Smooth muscle cell (in vitro differentiated cells): ENCODE results near the gene GLTPD2. TPM values are rescaled to one million over a fixed set of nuclear protein-coding genes. Genes with fewer than 3 reads are reported as not detected.

Experiments
- DNase-seq: peaks from one replicate; lab custom pipeline; 2025; ENCODE audit not compliant: unreplicated experiment; lab: John Stamatoyannopoulos, UW
- H2AFZ ChIP-seq: fragments of 200-600 bp; sonication (generic); 2 replicates; pipeline ENCODE4 v1.6.0; 2016; ENCODE audit warnings: antibody characterized with exemption, low read depth, mild to moderate bottlenecking
- H3F3A ChIP-seq: fragments of 200-600 bp; sonication (generic); 2 replicates; pipeline ENCODE4 v1.6.0; 2017; ENCODE audit warnings: antibody characterized with exemption, low read depth
- H3K27ac ChIP-seq: fragments of 200-600 bp; sonication (generic); 2 replicates; pipeline ENCODE4 v1.5.1; 2016; ENCODE audit warnings: low read depth, mild to moderate bottlenecking
- H3K27me3 ChIP-seq: fragments of 200-600 bp; sonication (generic); 2 replicates; pipeline ENCODE4 v1.6.1; 2016; ENCODE audit warnings: low read depth, mild to moderate bottlenecking
- H3K36me3 ChIP-seq: fragments of 200-600 bp; sonication (generic); 2 replicates; pipeline ENCODE4 v1.5.1; 2016; ENCODE audit warnings: low read depth
- H3K4me1 ChIP-seq: fragments of 200-600 bp; sonication (generic); 2 replicates; pipeline ENCODE4 v1.5.1; 2016; ENCODE audit warnings: low read depth
- H3K4me2 ChIP-seq: fragments of 200-600 bp; sonication (generic); 2 replicates; pipeline ENCODE4 v1.6.0; 2016; ENCODE audit warnings: mild to moderate bottlenecking
- H3K4me3 ChIP-seq: fragments of 200-600 bp; sonication (generic); 2 replicates; pipeline ENCODE4 v1.5.1; 2016; ENCODE audit warnings: mild to moderate bottlenecking
- H3K79me2 ChIP-seq: fragments of 200-600 bp; sonication (generic); 2 replicates; pipeline ENCODE4 v1.6.0; 2016; ENCODE audit warnings: low read depth, mild to moderate bottlenecking
- H3K9ac ChIP-seq: fragments of 200-600 bp; sonication (generic); 2 replicates; pipeline ENCODE4 v1.6.0; 2016; ENCODE audit warnings: low read depth
- H3K9me3 ChIP-seq: fragments of 200-600 bp; sonication (generic); replicated peaks from 2 replicates; pipeline ENCODE4 v1.5.1; 2016; ENCODE audit warnings: low read depth
- H4K20me1 ChIP-seq: fragments of 200-600 bp; sonication (generic); 2 replicates; pipeline ENCODE4 v1.6.0; 2016; ENCODE audit warnings: low read depth
- WGBS: methylation state at CpG from one replicate; pipeline ENCODE4 v1.1.7; 2016; ENCODE audit warnings: low lambda C conversion rate; 5-methylcytosine and 5-hydroxymethylcytosine counted together
- polyA plus RNA-seq: library from polyadenylated mRNA; unstranded; fragments of >200 nt; fragmentation: Nextera tagmentation; extraction: Ambion mirVana; gene quantifications from 2 replicates; pipeline ENCODE4 v1.2.1, GENCODE V29; 2016
- total RNA-seq: library from RNA; depleted of rRNA; stranded (reverse); fragments of >200 nt; gene quantifications from 2 replicates; pipeline ENCODE4 v1.2.3, GENCODE V29; 2014
- TF ChIP-seq, protein P1 (sequence below): fragments of 200-600 bp; sonication (generic); IDR thresholded peaks from 2 replicates; pipeline ENCODE4 v1.5.1; 2017; ENCODE audit warnings: borderline replicate concordance, mild to moderate bottlenecking, antibody characterized with exemption; ENCODE audit not compliant: insufficient read depth, poor library complexity, severe bottlenecking

Gene GLTPD2
- total and polyA plus RNA-seq, 2 experiments from 2014 or later: 0.89 TPM; not detected in 1

DNA sequence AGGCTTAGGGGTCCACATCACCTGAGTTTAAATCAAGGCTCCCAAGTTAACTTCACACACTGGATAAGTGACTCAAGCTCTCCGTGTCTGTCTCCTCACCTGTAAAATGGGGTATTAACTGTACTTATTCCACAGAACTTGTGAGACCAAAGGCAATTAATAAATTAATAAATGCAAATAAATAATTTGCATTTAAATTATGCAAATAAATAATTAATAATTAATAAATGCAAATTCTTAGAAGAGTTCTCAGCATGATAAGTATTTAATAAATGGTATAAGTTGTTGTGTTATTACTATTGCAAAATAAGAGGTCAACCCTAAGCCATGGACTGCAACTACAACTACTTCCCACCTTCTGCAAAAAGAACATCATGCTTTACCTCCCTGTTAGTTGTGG lies 35.4 kb upstream of the GLTPD2 start:
- Histone ChIP-seq H4K20me1 (no peaks in the 10 kb centered on the region), H3K4me3 (no peak overlapping the region), H2AFZ (no peak overlapping the region), H3K9me3 (no peaks in the 10 kb centered on the region), H3K4me1 (no peaks in the 10 kb centered on the region), H3K4me2 (no peak overlapping the region), H3F3A (no peaks in the 10 kb centered on the region), H3K27me3 (peaks cover 49% of the 10 kb centered on the region), H3K9ac (no peak overlapping the region), H3K79me2 (no peaks in the 10 kb centered on the region), H3K27ac (no peak overlapping the region), H3K36me3 (no peaks in the 10 kb centered on the region)
- 97% methylated on average over 1 of the region's 1 CpG for WGBS
- DNase-seq: no peak
- TF ChIP-seq, protein P1, sequence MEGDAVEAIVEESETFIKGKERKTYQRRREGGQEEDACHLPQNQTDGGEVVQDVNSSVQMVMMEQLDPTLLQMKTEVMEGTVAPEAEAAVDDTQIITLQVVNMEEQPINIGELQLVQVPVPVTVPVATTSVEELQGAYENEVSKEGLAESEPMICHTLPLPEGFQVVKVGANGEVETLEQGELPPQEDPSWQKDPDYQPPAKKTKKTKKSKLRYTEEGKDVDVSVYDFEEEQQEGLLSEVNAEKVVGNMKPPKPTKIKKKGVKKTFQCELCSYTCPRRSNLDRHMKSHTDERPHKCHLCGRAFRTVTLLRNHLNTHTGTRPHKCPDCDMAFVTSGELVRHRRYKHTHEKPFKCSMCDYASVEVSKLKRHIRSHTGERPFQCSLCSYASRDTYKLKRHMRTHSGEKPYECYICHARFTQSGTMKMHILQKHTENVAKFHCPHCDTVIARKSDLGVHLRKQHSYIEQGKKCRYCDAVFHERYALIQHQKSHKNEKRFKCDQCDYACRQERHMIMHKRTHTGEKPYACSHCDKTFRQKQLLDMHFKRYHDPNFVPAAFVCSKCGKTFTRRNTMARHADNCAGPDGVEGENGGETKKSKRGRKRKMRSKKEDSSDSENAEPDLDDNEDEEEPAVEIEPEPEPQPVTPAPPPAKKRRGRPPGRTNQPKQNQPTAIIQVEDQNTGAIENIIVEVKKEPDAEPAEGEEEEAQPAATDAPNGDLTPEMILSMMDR: no peak

DNA sequence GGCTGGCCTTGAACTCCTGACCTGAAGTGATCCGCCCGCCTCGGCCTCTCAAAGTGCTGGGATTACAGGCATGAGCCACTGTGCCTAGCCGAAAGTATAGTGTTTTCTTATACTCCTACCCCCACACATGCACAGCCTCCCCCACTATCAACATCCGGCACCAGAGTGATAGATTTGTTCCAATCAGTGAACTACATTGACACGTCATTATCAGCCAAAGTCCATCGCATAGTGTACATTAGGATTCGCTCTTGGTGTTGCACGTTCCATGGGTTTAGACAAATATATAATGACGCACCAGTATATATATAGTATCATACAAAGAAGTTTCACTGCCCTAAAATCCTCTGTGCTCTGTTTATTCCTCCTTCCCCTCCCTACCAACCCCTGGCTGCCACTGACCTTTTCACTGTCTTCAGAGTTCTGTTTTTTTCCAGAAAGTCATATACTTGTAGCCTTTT lies 29.0 kb upstream of the GLTPD2 start:
- Histone ChIP-seq H2AFZ (no peak overlapping the region), H3K9ac (no peak overlapping the region), H3F3A (no peaks in the 10 kb centered on the region), H3K27me3 (peaks cover 26% of the 10 kb centered on the region), H3K36me3 (no peaks in the 10 kb centered on the region), H3K4me1 (no peaks in the 10 kb centered on the region), H3K79me2 (no peaks in the 10 kb centered on the region), H3K9me3 (no peaks in the 10 kb centered on the region), H4K20me1 (no peaks in the 10 kb centered on the region), H3K27ac (no peak overlapping the region), H3K4me2 (no peak overlapping the region), H3K4me3 (no peak overlapping the region)
- 93% methylated on average over 10 of the region's 10 CpGs for WGBS
- TF ChIP-seq, protein P1: no peak
- no peak for DNase-seq

DNA sequence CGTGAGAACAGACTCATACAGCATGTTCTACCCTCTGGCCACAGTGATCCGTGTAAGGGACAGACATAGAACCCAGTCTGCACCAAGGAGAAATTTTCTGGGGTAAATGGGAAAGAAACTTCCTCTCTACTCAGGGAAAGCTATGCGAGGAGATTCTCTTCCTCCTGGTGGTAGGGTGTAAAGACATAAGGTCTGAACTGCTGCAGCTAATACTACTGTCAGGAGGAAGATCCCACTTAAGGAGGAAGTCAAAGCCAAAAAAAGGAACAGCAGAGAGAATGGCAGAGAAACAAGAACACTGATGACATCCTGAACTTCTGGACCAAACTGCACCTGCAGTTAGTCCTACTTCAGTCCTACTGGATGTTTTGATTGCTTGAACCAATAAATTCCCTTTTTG lies 24.2 kb upstream of the GLTPD2 start:
- Histone ChIP-seq H3K9ac (no peak overlapping the region), H3K79me2 (no peaks in the 10 kb centered on the region), H4K20me1 (no peaks in the 10 kb centered on the region), H3K9me3 (no peaks in the 10 kb centered on the region), H3K4me1 (no peaks in the 10 kb centered on the region), H3K27ac (no peak overlapping the region), H2AFZ (no peak overlapping the region), H3K36me3 (no peaks in the 10 kb centered on the region), H3F3A (no peaks in the 10 kb centered on the region), H3K4me3 (no peak overlapping the region), H3K27me3 (no peaks in the 10 kb centered on the region), H3K4me2 (no peak overlapping the region)
- DNase-seq: no peak
- TF ChIP-seq, protein P1: no peak
- WGBS: 86% methylated on average over 3 of the region's 3 CpGs

DNA sequence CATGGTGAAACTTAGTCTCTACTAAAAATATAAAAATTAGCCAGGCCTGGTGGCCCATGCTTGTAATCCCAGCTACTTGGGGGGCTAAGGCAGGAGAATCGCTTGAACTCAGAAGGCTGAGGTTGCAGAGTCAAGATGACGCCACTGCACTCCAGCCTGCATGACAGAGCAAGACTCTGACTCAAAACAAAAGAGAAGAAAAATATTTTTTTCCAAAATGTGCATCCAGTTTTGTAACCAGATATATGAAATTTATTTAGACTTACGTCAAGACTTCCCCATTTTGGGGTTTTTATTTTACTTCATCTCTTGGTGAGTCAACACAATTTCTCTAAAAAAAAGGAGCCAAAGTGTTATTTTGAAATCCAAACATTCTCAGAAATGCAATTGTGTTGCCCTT lies 22.6 kb upstream of the GLTPD2 start:
- TF ChIP-seq, protein P1: no peak
- Histone ChIP-seq H3K4me2 (no peak overlapping the region), H2AFZ (no peak overlapping the region), H3F3A (no peaks in the 10 kb centered on the region), H3K79me2 (no peaks in the 10 kb centered on the region), H3K4me1 (no peaks in the 10 kb centered on the region), H3K27me3 (no peaks in the 10 kb centered on the region), H4K20me1 (no peaks in the 10 kb centered on the region), H3K4me3 (no peak overlapping the region), H3K9me3 (no peaks in the 10 kb centered on the region), H3K9ac (no peak overlapping the region), H3K27ac (no peak overlapping the region), H3K36me3 (no peaks in the 10 kb centered on the region)
- no peak for DNase-seq
- WGBS: 91% methylated on average over 3 of the region's 3 CpGs
